DND-41 (cell line): ENCODE results near the gene ADGRB3.

Experiments
- ATAC-seq: fragments of 200-7000 bp; cut with Tn5 transposase; 3 replicates; pipeline ENCODE4 v1.9.1; 2021; ENCODE audit warnings: low read depth; ENCODE audit not compliant: insufficient read depth
- DNase-seq: peaks from one replicate; pipeline ENCODE4 v3.0.0-alpha.2; 2020
- H2AFZ ChIP-seq: 2 replicates; pipeline ENCODE4 v1.6.0; 2012; ENCODE audit warnings: low read depth, low read length
- H3K27ac ChIP-seq: 2 replicates; pipeline ENCODE4 v1.5.1; 2012; ENCODE audit warnings: low read length, inconsistent platforms
- H3K27me3 ChIP-seq: fragments of 200-600 bp; sonication (generic); 2 replicates; pipeline ENCODE4 v1.6.0; 2012; ENCODE audit warnings: low read length, mild to moderate bottlenecking, inconsistent platforms; ENCODE audit not compliant: insufficient read depth, poor library complexity
- H3K36me3 ChIP-seq: 2 replicates; pipeline ENCODE4 v1.5.1; 2012; ENCODE audit warnings: low read length, inconsistent platforms; ENCODE audit not compliant: insufficient read depth
- H3K4me1 ChIP-seq: 2 replicates; pipeline ENCODE4 v1.5.1; 2012; ENCODE audit warnings: mild to moderate bottlenecking, low read length; ENCODE audit not compliant: insufficient read depth
- H3K4me2 ChIP-seq: 2 replicates; pipeline ENCODE4 v1.6.0; 2012; ENCODE audit warnings: mild to moderate bottlenecking, moderate library complexity, low read length, inconsistent platforms; ENCODE audit not compliant: insufficient read depth
- H3K4me3 ChIP-seq, 2 experiments: fragments of 200-600 bp in 1 of 2; shearing (Covaris generic) in 1 of 2; 2 replicates each; pipeline ENCODE4 v1.5.1; 2012 to 2016; ENCODE audit warnings: inconsistent platforms in 2 of 2, low read length in 2 of 2, mild to moderate bottlenecking in 2 of 2, low read depth in 1 of 2, moderate library complexity in 1 of 2
- H3K79me2 ChIP-seq: 2 replicates; pipeline ENCODE4 v1.6.0; 2012; ENCODE audit warnings: low read length, inconsistent platforms; ENCODE audit not compliant: insufficient read depth
- H3K9ac ChIP-seq: 2 replicates; pipeline ENCODE4 v1.6.0; 2012; ENCODE audit warnings: low read depth, mild to moderate bottlenecking, inconsistent platforms, low read length, moderate library complexity
- H3K9me3 ChIP-seq: 2 replicates; pipeline ENCODE4 v1.5.1; 2012; ENCODE audit warnings: low read length, moderate library complexity, mild to moderate bottlenecking, inconsistent platforms; ENCODE audit not compliant: insufficient read depth, severe bottlenecking
- H4K20me1 ChIP-seq: 2 replicates; pipeline ENCODE4 v1.6.0; 2012; ENCODE audit warnings: low read length; ENCODE audit not compliant: insufficient read depth
- CTCF ChIP-seq: IDR thresholded peaks from 2 replicates; pipeline ENCODE4 v1.5.1; 2012; ENCODE audit warnings: borderline replicate concordance, low read length, moderate library complexity, mild to moderate bottlenecking; ENCODE audit not compliant: poor library complexity, severe bottlenecking; ENCODE audit errors: extremely low read depth
- EZH2 ChIP-seq: IDR thresholded peaks from 3 replicates; pipeline ENCODE4 v1.6.1; 2012; ENCODE audit warnings: borderline replicate concordance, low read depth, mild to moderate bottlenecking, moderate library complexity, low read length, inconsistent platforms; ENCODE audit not compliant: severe bottlenecking

The ADGRB3 gene

GRCh38 chr6:68642081-68642480, 7.0 kb downstream of the ADGRB3 start:
- Histone ChIP-seq H3K36me3 (no peaks in the 10 kb centered on the region), H3K27ac (no peak overlapping the region), H3K9ac (no peak overlapping the region), H3K4me3 (no peak overlapping the region), H2AFZ (no peak overlapping the region), H3K79me2 (no peaks in the 10 kb centered on the region), H3K4me2 (no peak overlapping the region), H3K27me3 (no peaks in the 10 kb centered on the region), H3K4me1 (no peaks in the 10 kb centered on the region), H3K9me3 (no peaks in the 10 kb centered on the region), H4K20me1 (no peaks in the 10 kb centered on the region)
- no peak for TF ChIP-seq EZH2
- no peak for TF ChIP-seq CTCF
- ATAC-seq = no peak
- no peak for DNase-seq

GRCh38 chr6:68642977-68643376, 7.9 kb downstream of the ADGRB3 start:
- H3K4me2 ChIP-seq = no peak overlapping the region
- H3K4me1 ChIP-seq = no peaks in the 10 kb centered on the region
- H4K20me1 ChIP-seq = no peaks in the 10 kb centered on the region
- H3K36me3 ChIP-seq = no peaks in the 10 kb centered on the region
- H3K79me2 ChIP-seq = no peaks in the 10 kb centered on the region
- H3K27me3 ChIP-seq = no peaks in the 10 kb centered on the region
- no peak for DNase-seq
- TF ChIP-seq CTCF = no peak
- TF ChIP-seq EZH2 = no peak
- ATAC-seq = no peak
- no peak overlapping the region for H3K9ac ChIP-seq
- H3K4me3 ChIP-seq = no peak overlapping the region
- H3K27ac ChIP-seq = no peak overlapping the region
- H2AFZ ChIP-seq = no peak overlapping the region
- no peaks in the 10 kb centered on the region for H3K9me3 ChIP-seq

GRCh38 chr6:68649669-68650068, 14.6 kb downstream of the ADGRB3 start:
- no peaks in the 10 kb centered on the region for H3K27me3 ChIP-seq
- H3K9ac ChIP-seq = no peak overlapping the region
- no peaks in the 10 kb centered on the region for H3K9me3 ChIP-seq
- H3K27ac ChIP-seq = no peak overlapping the region
- no peak for TF ChIP-seq EZH2
- no peak for TF ChIP-seq CTCF
- H3K36me3 ChIP-seq = no peaks in the 10 kb centered on the region
- H4K20me1 ChIP-seq = no peaks in the 10 kb centered on the region
- no peak overlapping the region for H2AFZ ChIP-seq
- no peak overlapping the region for H3K4me3 ChIP-seq
- DNase-seq (no peak), ATAC-seq (no peak)
- no peaks in the 10 kb centered on the region for H3K79me2 ChIP-seq
- no peak overlapping the region for H3K4me2 ChIP-seq
- H3K4me1 ChIP-seq = no peaks in the 10 kb centered on the region

GRCh38 chr6:68650142-68650541, 15.1 kb downstream of the ADGRB3 start:
- H3K36me3 ChIP-seq = no peaks in the 10 kb centered on the region
- H2AFZ ChIP-seq = no peak overlapping the region
- no peaks in the 10 kb centered on the region for H3K4me1 ChIP-seq
- H3K4me2 ChIP-seq = no peak overlapping the region
- no peaks in the 10 kb centered on the region for H4K20me1 ChIP-seq
- no peak overlapping the region for H3K27ac ChIP-seq
- no peaks in the 10 kb centered on the region for H3K79me2 ChIP-seq
- no peak for ATAC-seq
- H3K9me3 ChIP-seq = no peaks in the 10 kb centered on the region
- no peak for DNase-seq
- no peak overlapping the region for H3K9ac ChIP-seq
- H3K4me3 ChIP-seq = no peak overlapping the region
- TF ChIP-seq EZH2 = no peak
- no peak for TF ChIP-seq CTCF
- H3K27me3 ChIP-seq = no peaks in the 10 kb centered on the region
